GM21423 (cell line): ENCODE results near the gene KCNQ1.

ENCODE experiments used
- ATAC-seq: cut with Tn5 transposase; IDR thresholded peaks from one replicate; pipeline ENCODE4 v1.9.1; 2021; ENCODE audit warnings: mild to moderate bottlenecking, moderate library complexity; ENCODE audit not compliant: unreplicated experiment

KCNQ1 gene

DNA sequence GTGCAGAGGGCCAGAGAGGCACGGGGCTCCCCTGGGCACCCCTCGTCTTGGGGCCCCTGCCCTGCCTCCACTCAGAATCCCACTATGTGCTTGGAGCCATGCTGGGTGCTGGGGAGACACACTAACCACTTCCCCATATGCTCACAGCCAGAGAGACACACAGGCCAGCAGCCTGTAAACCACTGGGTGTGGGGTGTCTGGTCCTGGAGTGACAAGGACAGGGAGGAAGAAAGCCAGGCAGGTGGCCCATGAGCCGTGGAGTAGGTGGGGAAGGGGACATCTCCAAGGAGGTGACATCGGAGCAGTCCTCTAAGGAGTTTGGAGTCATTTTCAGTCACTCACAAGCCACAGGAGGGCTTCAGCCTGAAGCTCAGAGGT is 381.9 kb downstream of the KCNQ1 start:
- no peak for ATAC-seq

DNA sequence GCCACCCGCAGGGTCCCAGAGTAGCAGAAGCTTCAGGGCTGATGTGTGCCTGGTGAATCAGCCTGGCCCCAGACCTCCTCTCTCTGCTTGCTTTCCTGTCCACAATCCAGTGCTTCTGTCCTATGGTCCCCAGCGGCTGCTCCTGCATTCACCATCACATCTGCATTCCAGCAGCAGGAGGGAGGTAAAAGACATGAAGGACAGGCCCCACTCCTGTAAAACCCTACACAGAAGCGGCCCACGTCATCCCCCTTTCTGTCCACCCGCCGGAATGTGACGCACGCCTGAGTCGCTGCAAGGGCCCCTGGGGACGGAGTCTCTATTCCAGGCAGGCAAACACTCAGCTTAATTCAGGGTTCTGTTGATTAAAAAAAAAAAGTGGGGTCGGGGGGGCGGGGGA is 382.4 kb downstream of the KCNQ1 start:
- no peak for ATAC-seq

DNA sequence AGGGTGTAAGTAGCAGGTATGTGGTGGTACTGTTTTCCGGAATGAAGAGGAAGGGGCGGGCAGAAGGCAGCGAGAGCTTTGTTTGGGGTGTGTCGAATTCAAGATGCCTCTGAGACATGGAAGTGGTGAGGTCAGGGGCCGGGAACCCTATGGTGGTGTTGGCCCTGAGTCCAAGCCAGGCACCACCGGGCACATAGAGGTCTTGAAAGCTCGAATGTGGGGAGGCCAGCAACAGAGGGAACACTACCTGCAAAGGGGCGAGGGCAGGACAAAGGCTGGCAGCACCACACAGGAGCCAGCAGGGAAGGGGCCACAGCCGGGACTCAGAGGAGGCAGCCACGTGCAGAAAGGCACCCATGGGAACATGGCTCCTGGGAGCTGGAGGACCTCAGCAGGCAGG is 383.0 kb downstream of the KCNQ1 start:
- no peak for ATAC-seq

DNA sequence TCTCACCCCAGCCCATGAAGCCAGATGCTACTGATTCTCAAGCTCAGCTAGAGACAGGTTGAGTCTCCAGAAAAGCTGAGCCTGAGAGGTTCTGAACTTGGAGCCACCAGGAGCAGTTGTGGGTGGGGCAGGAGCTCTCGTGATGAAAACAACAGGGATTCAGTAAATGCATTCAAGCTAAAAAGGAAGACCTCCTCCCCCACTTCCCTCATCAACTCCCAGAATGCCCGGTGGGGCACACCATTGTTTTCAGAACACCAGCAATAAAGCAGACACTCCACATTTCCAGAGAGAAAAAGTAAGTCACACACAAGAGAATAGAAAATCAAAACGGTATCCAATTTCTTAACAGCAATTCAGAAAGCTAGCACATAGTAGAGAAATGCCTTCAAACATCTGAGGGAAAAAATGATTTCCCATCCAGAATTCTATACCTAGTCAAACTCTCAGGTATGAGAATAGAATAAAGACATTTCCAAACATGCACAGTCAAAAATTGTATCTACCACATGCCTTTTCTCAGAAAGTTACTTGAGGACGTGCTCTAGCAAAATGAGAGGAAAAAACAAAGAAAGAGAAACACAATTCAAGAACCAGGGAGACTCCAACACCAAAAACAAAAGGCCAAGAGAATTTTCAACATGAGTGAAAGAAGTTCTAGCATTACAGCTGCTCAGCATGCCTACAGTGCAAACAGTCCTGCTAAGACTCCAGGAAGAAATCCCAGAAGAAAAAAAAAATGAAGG is 383.9 kb downstream of the KCNQ1 start:
- no peak for ATAC-seq

DNA sequence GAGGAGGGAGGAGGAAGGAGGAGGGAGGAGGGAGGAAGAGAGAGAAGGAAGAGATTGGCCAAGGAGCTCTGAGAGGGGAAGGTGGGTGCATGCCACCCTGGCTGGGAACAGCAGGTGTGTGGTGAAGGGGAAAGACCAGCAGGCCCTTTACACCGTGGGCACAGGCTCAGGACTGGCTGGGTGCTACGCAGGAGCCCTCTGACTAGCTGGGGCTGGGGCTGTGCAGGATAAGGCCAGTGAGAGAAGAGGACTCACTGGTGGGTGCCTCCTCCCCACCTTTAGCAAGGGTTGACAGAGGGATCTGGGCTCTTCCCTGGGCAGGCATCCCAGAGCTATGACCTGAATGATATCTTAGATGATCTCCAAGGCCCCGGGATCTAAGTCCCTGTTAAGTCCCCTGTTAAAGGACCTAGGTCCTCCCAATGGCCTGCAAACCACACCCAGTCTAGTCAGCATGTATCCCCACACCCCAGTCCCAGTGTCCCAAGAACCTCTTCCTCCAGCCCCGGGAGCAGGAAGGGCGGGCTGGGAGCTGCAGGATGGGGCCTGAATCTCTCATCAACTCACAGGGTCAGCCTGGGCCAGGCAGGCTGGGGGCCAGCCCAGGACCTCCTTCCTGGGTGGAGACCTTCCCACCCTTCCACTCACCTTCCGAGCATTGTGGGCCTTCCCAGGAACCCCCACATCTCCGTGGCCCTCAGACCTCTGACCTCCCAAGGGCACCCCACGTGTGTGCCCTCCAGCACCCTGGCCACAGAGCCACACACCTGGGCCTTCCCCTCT is 385.4 kb downstream of the KCNQ1 start:
- no peak for ATAC-seq

DNA sequence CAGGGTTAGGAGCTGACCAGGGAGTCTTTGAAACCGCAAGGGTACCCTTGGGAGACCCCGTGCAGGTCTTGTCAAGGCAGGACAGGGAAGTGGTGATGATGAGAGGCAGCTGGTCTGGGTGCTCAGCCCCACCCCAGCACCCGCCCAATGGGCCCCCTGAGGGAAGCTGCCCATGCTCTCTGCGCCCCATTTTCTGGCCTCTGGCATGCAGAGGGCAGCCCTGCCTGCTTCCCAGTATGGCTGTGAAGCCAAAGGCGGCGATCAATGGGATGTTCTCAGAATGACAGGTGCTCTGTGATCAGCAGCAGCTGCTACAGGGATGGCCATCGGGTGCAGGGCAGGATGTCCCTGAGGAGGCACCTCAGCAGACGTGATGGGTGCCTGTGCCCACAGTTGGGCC is 386.1 kb downstream of the KCNQ1 start:
- ATAC-seq, result no peak

DNA sequence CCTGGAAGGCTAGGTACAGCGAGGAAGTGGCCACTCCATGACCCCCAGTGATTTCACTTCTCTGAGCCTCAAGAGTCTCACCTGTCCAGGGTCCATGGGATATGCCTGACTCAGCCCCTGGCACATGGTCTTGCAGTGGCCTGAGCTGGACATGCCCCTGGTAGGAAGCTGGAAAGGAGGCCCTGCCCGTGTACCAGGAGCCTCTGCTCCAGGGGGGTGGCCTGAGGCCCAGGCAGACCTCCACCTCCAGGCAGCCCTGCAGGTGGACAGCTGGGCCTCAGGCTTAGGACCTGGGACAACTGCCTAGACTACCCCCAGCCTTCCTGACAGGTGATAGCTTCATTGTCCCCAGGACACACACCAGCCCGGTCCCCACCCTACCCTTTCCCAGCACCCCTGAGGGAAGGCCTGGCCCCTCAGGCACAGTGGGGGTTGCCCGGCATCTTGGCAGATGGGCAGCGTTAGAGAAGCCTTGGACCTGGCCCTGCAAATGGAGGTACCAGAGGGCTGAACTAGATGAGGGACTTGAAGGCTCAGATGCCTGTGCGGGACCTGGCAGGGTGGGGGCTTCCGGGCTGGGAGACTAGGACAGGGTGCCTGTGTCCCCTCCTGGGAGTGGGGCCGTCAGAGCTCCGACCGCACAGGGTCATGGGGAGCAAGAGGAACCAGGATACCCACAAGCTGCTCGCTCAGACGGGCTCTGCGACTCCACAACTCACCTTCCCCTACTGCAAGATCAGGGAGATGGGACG is 387.1 kb downstream of the KCNQ1 start:
- ATAC-seq, result no peak

DNA sequence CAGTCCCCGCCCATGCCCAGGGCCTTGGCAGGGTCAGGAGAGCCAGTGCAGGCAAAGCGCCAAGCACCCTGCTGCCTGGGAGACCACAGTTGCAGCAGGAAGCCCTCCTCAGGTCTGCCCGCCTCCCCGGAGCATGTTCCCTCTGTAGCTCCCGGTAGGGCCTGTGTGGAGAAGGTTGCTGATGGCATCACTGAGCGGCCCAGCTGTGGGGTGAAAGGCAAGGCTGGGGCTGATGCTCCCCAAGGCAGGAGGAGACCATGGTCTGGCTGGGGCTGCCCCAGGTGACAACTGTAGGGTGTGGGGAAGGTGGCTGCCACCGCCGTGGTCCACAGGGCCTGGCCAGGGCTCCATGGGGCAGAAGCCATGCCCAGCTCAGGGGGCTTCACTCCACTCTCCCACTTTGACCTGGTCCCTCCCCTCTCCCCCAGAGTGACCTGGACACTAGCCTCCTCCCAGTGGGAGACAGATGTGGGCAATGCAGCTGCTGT is 387.8 kb downstream of the KCNQ1 start:
- ATAC-seq, result no peak

DNA sequence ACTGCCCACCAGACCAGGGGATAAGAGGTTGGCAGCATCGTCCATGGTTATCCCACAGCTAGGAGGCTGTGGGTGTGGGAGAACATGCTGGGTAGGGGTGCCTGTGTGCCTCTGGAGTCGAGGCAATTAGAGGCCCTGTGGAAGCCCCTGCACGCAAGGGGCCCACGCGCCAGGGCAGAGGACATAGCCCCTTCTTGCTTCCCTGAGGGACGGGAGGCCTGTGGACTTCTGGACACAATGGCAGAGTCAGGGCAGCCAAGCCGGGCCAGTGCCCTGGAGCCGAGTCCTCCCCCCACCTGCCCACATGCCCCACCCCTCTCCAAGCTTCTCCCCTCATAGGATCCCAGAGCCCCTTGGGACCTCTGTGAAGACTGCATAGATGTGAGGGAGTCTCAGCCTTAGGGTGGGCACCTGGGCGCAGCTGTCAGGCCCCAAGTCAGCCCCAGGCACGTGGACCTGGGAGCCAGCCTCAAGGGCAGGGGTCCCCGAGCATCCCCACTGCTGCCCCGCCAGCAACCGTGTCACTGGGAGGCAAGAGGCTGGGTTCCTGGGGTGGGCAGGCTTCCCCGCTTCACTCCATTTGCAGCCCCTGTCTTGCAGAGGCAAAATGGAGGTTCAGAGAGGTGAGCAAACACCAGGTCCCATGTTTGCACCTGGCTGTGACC is 388.4 kb downstream of the KCNQ1 start:
- ATAC-seq, result no peak

DNA sequence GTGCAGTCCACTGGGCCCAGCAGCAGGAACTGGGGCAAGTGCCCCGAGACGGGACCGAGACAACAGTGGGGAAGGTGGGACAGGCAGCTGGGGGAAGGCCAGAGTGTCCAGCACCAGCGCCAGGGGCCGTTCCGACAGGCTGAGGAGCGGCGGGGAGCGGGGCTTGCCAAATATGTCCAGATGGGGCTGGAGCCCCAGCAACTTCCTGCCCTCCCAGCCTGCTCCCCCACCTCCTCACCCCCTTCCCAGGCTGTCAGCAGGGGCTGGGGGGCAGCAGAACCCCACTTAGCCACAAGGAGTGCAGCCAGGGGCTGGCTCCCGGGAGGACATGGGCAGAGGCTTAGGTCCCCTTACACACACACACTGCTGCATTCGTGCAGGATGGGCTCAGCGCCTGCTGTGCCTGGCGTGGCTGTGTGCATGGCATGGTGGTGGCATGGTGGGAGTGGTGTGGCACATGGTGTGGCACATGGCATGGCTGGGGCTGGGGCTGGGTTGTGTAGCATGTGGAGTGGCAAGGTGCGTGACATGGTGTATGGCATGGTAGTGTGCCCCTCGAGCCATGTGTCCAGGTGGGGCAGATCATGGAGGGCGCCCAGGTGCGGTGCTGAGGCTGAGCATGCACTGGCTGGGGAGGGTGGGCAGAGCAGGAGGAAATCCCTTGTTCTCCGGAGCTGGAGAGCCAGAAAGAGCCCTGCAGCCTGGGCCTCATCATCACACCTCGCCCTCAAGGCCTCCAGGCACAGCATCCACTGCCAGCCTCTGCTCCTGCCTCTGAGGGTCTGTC is 389.1 kb downstream of the KCNQ1 start:
- no peak for ATAC-seq

DNA sequence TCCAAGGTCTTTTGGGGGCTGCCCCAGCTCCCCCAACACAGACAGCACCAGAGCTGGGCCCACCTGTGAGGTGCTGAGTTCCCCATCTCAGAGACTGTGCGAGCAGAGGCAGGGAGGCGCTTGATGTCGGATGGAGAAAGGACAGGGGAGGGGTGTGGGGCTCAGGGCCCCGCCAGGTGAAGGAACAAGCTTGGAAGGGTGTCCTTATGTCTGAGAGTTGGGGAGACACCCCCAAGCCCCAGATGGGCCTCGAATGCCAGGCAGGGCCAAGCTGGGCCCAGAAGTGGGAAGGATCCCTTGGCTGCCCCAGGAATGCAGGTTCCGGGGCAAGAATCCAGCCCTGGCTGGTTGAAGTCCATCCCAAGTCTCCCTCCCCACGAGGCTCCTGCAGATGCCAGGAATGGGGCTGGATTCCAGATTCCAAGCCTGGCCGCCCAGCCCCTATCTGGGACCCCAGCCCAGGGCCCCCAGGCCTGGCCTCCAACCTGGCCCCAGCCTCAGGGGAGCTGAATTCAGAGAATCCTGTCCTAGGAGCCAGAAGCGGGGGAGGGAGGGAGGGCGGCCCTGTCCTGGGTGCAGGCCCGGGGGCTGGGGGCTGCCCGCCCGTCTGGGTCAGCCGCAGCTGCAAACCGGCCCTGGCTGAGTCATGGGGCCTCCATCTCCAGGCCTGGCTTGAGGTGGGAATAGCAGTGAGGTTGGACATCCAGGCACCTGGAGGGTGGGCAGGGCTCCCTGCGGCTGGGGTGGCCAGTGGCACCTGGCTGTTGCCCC is 389.9 kb downstream of the KCNQ1 start:
- no peak for ATAC-seq

DNA sequence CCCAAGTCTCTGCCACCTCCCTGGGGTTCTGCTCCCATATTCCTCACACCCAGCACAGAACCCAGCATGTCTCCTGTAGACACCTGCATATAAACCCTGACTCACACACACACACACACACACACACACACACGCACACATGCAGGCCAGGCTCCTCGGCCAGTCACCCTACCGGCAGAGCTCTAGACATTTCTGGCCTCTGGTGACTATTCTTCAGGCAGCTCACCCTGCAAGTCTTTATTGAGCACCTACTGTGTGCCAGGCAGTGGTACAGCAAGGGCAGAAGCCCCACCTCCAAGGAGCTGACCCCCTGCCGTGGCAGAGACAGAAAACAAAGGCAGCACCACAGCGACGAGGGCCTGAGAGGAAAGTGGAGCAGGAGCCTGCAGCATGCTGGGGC is 390.5 kb downstream of the KCNQ1 start:
- no peak for ATAC-seq

DNA sequence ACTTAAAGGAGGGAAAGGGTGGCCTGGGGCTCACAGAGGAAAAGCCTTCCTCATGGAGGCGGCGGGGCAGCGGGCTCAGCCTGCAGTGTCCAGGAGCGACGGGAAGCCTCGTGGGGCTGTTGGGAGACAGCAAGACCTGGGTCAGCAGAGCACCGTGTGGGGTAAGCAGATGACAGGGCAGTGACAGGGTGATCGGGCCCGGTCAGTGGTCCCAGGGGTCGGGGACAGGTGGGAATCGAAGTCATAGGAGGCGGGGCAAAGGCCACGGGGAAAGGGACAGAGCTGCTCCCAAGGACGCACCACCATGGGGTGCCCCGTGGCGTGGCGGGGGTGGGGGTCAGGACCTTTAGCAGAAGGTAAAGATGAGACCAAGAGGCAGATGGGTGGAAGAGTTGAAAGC is 390.9 kb downstream of the KCNQ1 start:
- ATAC-seq, result no peak

DNA sequence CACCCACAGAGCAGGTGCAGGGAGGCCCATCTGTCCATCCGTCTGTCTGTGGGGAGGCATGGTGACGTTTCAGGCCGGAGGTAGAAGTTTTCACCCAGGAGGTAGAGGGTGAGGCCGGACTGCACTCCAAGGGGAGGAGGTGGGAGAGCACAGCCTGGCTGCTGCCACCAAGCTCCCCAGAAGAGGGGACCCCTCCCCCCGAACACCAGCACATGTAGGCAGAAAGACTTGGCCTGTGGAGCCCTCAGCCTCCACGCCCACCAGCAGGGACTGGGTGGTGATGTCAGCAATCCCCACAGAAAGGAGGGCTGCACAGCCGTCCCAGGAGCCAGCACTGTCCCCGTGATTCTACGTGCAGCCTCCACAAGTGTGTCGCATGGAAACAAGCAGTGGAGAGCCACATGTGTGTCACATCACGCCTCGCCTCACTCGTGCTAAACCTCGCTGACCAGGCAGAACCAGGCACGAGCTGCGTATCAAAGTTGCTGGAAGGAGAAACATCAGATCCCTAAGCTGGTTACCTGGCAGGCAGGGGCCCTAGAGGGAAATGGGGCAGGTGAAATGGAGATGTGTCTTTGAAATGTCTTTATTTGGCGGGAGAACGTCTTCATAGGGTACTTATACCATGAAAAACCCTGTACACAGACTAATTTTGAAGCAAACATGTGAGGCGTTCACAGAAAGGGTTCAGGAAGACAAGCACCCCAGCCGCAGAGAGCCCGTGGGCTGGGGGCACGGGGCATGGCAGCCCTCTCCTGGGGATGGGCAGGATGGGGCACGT is 391.7 kb downstream of the KCNQ1 start:
- ATAC-seq, result no peak

DNA sequence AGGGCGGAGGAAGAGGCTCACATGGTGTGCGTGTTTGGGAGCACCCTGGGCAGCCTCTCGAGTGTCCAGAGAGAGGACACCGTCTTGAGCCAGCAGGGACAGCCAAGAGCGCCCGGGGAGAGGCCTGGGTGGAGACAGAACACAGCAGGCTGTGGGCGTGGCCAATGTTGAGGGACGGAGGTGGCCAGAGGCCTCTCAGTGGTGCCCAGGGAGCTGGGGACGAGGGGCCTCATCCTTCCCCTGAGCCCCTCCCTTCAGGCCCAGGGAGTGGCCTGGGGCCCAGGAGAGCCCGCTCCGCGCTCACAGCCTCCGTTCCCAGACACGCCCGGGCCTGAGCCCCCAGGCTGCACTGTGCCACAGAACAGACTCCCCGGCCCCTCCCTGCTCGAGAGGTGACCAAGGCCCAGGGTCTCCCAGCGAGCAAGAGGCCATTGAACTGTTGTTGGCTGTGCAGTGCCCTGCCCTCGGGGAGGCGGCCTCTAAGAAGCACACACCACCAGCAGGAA is 392.3 kb downstream of the KCNQ1 start:
- no peak for ATAC-seq

DNA sequence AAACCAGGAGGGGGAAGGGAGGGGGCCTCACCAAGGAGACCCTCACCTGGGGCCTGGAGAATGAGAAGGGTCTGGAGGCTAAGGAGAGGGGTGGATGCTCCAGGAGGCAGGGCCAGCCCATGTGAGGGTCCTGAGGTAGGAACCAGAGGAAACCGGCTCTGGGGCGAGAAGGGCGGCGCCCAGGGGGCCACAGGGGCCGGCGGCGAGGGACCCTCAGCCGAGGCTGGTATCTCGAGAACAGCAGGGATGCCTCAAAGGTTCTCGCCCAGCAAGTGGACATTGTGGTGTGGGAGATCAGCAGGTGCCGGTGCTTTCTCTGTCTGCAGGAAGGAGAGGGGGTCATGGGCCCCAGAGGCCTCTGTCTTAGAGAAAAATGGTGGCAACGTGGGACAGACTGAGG is 392.8 kb downstream of the KCNQ1 start:
- ATAC-seq, result no peak

DNA sequence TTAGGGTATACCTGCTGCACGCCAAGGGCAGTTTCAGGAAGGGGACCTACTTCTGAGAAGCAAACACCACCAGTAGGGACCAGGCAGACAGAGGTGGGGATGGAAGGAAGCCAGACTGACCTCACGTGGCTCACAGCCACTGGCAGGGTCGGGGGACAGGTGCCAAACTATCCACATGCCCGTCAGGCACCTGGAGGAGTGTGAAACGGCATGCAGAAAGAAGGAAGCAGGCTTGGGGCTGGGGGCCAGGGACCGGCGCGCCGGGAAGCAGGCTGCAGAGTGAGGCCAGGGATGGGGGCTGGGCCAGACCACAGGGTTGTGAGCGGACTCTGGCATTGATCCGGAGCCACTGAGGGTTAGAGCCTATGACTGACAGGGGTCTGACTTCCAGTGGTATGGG is 393.3 kb downstream of the KCNQ1 start:
- ATAC-seq, result no peak

DNA sequence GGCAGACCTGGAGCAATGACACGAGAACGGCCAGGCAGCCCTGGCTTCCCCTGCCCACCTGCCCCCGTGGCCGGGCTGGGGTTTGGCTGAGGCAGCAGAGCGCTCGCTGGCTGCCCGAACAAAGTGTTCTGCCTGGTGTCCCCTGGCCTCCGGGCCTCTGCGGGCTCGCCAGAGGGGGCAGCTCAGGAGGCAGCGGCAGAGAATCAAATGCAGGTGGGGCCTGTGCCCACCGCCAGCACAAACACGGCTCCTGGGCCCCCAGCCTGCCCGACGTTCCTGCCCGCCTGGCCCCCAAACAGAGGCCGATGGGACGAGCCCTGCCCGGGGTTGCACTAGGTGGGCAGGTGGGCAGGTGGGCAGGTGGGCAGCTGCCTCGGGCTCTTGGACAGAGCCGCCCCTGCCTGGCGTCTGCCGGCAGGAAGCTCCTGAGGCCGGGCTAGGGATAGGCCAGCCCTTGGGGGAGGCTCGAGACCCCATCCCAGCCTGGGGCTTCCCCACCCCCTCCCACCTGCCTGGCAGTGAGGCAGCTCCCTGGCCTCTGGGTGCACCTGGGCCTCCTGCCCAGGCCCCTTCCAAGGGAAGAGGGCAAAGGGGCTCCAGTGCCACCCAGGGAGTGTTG is 394.0 kb downstream of the KCNQ1 start:
- no peak for ATAC-seq
